HCT116 (cell line): ENCODE results near the gene TSPAN2.

Experiments
- CEBPB ChIP-seq: IDR thresholded peaks from 2 replicates; pipeline ENCODE4 v1.6.1; 2012; ENCODE audit warnings: low read depth
- EGR1 ChIP-seq: IDR thresholded peaks from 2 replicates; pipeline ENCODE4 v1.6.1; 2012; ENCODE audit warnings: low read depth
- ELF1 ChIP-seq: IDR thresholded peaks from 2 replicates; pipeline ENCODE4 v1.6.1; 2012; ENCODE audit warnings: low read depth, borderline replicate concordance
- EZH2 ChIP-seq: fragments of 200-600 bp; sonication (generic); IDR thresholded peaks from 2 replicates; pipeline ENCODE4 v1.6.1; 2017; ENCODE audit warnings: antibody characterized with exemption, mixed run types
- EZH2phosphoT487 ChIP-seq: fragments of 200-600 bp; IDR thresholded peaks from 2 replicates; pipeline ENCODE4 v1.6.1; 2018; ENCODE audit warnings: antibody characterized with exemption, borderline replicate concordance
- FOSL1 ChIP-seq: IDR thresholded peaks from 2 replicates; pipeline ENCODE4 v1.6.1; 2012; ENCODE audit warnings: low read depth
- POLR2A ChIP-seq: IDR thresholded peaks from 2 replicates; pipeline ENCODE4 v1.7.0; 2011; ENCODE audit warnings: borderline replicate concordance; ENCODE audit not compliant: insufficient read depth, insufficient read length; ENCODE audit errors: extremely low read depth
- POLR2AphosphoS5 ChIP-seq: IDR thresholded peaks from 2 replicates; pipeline ENCODE4 v1.6.1; 2011; ENCODE audit warnings: mild to moderate bottlenecking, low read depth, low read length, moderate library complexity
- RAD21 ChIP-seq: IDR thresholded peaks from 2 replicates; pipeline ENCODE4 v1.6.1; 2012; ENCODE audit warnings: low read depth, mild to moderate bottlenecking
- REST ChIP-seq: IDR thresholded peaks from 2 replicates; pipeline ENCODE4 v1.6.1; 2012; ENCODE audit warnings: low read depth
- SIN3A ChIP-seq: IDR thresholded peaks from 2 replicates; pipeline ENCODE4 v1.6.1; 2012; ENCODE audit warnings: low read depth
- ZNF274 ChIP-seq: fragments of 200-500 bp; sonication (Bioruptor generic); IDR thresholded peaks from 2 replicates; pipeline ENCODE4 v1.6.1; 2014; ENCODE audit warnings: mild to moderate bottlenecking, low read depth, low read length, inconsistent platforms
- TF ChIP-seq, protein P1 (sequence below), 3 experiments: fragments of 200-600 bp in 1 of 3; sonication (generic) in 1 of 3; IDR thresholded peaks in 2 of 3; conservative IDR thresholded peaks in 1 of 3; 2 replicates each; pipeline ENCODE4 v1.5.1; 2012 to 2017; ENCODE audit warnings: low read depth in 2 of 3, low read length in 2 of 3, antibody characterized with exemption in 1 of 3, borderline replicate concordance in 1 of 3, control low read depth in 1 of 3, mild to moderate bottlenecking in 1 of 3, mixed read lengths in 1 of 3, mixed run types in 1 of 3, moderate library complexity in 1 of 3; ENCODE audit not compliant: insufficient read depth in 1 of 3
- TF ChIP-seq, protein P2 (sequence below): IDR thresholded peaks from 2 replicates; pipeline ENCODE4 v1.6.1; 2012

GRCh38 chr1:115052454-115053083 lies 36.7 kb downstream of the TSPAN2 start:
- TF ChIP-seq, protein P1, sequence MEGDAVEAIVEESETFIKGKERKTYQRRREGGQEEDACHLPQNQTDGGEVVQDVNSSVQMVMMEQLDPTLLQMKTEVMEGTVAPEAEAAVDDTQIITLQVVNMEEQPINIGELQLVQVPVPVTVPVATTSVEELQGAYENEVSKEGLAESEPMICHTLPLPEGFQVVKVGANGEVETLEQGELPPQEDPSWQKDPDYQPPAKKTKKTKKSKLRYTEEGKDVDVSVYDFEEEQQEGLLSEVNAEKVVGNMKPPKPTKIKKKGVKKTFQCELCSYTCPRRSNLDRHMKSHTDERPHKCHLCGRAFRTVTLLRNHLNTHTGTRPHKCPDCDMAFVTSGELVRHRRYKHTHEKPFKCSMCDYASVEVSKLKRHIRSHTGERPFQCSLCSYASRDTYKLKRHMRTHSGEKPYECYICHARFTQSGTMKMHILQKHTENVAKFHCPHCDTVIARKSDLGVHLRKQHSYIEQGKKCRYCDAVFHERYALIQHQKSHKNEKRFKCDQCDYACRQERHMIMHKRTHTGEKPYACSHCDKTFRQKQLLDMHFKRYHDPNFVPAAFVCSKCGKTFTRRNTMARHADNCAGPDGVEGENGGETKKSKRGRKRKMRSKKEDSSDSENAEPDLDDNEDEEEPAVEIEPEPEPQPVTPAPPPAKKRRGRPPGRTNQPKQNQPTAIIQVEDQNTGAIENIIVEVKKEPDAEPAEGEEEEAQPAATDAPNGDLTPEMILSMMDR (IDR thresholded peaks at IDR 0.05 in 2 of 3, conservative IDR thresholded peaks at IDR 0.05 in 1 of 3; ENCODE audit: borderline replicate concordance in 1 of 3, insufficient read depth in 1 of 3, low read depth in 2 of 3, low read length in 2 of 3) = peak; percentile 61 to 82 (median 80); a peak in 5 of 6 replicates
- TF ChIP-seq, protein P2, sequence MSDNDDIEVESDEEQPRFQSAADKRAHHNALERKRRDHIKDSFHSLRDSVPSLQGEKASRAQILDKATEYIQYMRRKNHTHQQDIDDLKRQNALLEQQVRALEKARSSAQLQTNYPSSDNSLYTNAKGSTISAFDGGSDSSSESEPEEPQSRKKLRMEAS = no peak
- TF ChIP-seq POLR2AphosphoS5 = no peak
- no peak for TF ChIP-seq EZH2phosphoT487
- no peak for TF ChIP-seq CEBPB
- no peak for TF ChIP-seq POLR2A
- TF ChIP-seq SIN3A = no peak
- no peak for TF ChIP-seq ELF1
- TF ChIP-seq FOSL1 = no peak
- peak; percentile 66 for TF ChIP-seq RAD21
- no peak for TF ChIP-seq EZH2
- TF ChIP-seq EGR1 = no peak
- no peak for TF ChIP-seq REST
- no peak for TF ChIP-seq ZNF274
